K562 (cell line): ENCODE measurements around the gene PTBP3.

Experiments
- CBX5 ChIP-seq: IDR thresholded peaks from 2 replicates; pipeline ENCODE4 v1.6.1; 2014; ENCODE audit warnings: low read depth, borderline replicate concordance
- CTBP1 ChIP-seq: fragments of 450-650 bp; IDR thresholded peaks from 2 replicates; pipeline ENCODE4 v1.6.1; 2016; ENCODE audit warnings: borderline replicate concordance
- CTCF ChIP-seq, 3 experiments: IDR thresholded peaks in 2 of 3; conservative IDR thresholded peaks in 1 of 3; 2 replicates each; pipeline ENCODE4 v1.5.1; 2011 to 2012; ENCODE audit warnings: low read length in 3 of 3, mild to moderate bottlenecking in 3 of 3, control low read depth in 2 of 3, improper control_type of control experiment in 1 of 3, inconsistent platforms in 1 of 3, low read depth in 1 of 3, mixed read lengths in 1 of 3, moderate library complexity in 1 of 3; ENCODE audit not compliant: insufficient read depth in 2 of 3
- DPF2 ChIP-seq: fragments of 450-650 bp; IDR thresholded peaks from 2 replicates; pipeline ENCODE4 v1.6.1; 2016
- EP300 ChIP-seq: IDR thresholded peaks from 2 replicates; pipeline ENCODE4 v1.6.1; 2012; ENCODE audit warnings: low read length, improper control_type of control experiment
- GABPB1 ChIP-seq: sonication (generic); formaldehyde crosslinking; IDR thresholded peaks from 2 replicates; pipeline ENCODE4 v1.8.0; 2022; ENCODE audit warnings: mild to moderate bottlenecking, missing genetic modification reagents
- PHF8 ChIP-seq: fragments of 200-600 bp; sonication (generic); IDR thresholded peaks from 2 replicates; pipeline ENCODE4 v1.6.1; 2012; ENCODE audit warnings: mixed run types, mild to moderate bottlenecking, inconsistent platforms, low read length, moderate library complexity, borderline replicate concordance
- PKNOX1 ChIP-seq: fragments of 450-650 bp; IDR thresholded peaks from 2 replicates; pipeline ENCODE4 v1.6.1; 2016
- RBBP5 ChIP-seq: fragments of 200-600 bp; sonication (generic); IDR thresholded peaks from 2 replicates; pipeline ENCODE4 v1.6.1; 2012; ENCODE audit warnings: borderline replicate concordance, mild to moderate bottlenecking, low read length, control low read depth, inconsistent platforms; ENCODE audit not compliant: insufficient read depth, poor library complexity, severe bottlenecking
- SIRT6 ChIP-seq: IDR thresholded peaks from one replicate; pipeline ENCODE4 v1.6.1; 2012; ENCODE audit warnings: low read depth, mild to moderate bottlenecking, control low read depth, inconsistent platforms, low read length, moderate library complexity
- ZNF184 ChIP-seq: sonication (generic); formaldehyde crosslinking; IDR thresholded peaks from 2 replicates; pipeline ENCODE4 v1.5.0; 2020; ENCODE audit warnings: missing genetic modification reagents
- ZNF76 ChIP-seq: fragments of 250-450 bp; sonication (Bioruptor Pico); IDR thresholded peaks from 2 replicates; pipeline ENCODE4 v1.4.0; 2020; ENCODE audit warnings: mild to moderate bottlenecking, moderate library complexity, borderline replicate concordance

- TF ChIP-seq ZNF184 (CRISPR knock-in tag): no peak
- TF ChIP-seq EP300: no peak
- TF ChIP-seq RBBP5: no peak
- TF ChIP-seq SIRT6: no peak
- TF ChIP-seq DPF2: no peak
- no peak for TF ChIP-seq ZNF76
- TF ChIP-seq CTCF (IDR thresholded peaks at IDR 0.05 in 2 of 3, conservative IDR thresholded peaks at IDR 0.05 in 1 of 3; ENCODE audit: insufficient read depth in 2 of 3, low read depth in 1 of 3, low read length in 3 of 3): no peak
- TF ChIP-seq CBX5: no peak
- no peak for TF ChIP-seq CTBP1
- no peak for TF ChIP-seq PHF8
- TF ChIP-seq PKNOX1: no peak
- TF ChIP-seq GABPB1 (CRISPR knock-in tag): no peak
These were observed 10.6 kb downstream of the PTBP3 start for GRCh38 chr9:112322701-112323377.
